Mesangial cell (primary cell): ENCODE measurements around the gene THOC3. TPM values are rescaled to one million over a fixed set of nuclear protein-coding genes. Genes with fewer than 3 reads are reported as not detected.

Source experiments
- total RNA-seq: library from RNA; depleted of rRNA; stranded (reverse); fragments of >200 nt; gene quantifications from 2 replicates; pipeline ENCODE4 v1.2.3, GENCODE V29; 2015

THOC3 gene, protein sequence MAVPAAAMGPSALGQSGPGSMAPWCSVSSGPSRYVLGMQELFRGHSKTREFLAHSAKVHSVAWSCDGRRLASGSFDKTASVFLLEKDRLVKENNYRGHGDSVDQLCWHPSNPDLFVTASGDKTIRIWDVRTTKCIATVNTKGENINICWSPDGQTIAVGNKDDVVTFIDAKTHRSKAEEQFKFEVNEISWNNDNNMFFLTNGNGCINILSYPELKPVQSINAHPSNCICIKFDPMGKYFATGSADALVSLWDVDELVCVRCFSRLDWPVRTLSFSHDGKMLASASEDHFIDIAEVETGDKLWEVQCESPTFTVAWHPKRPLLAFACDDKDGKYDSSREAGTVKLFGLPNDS
- total RNA-seq: 28.0 and 85.7 TPM in 2 replicates

DNA sequence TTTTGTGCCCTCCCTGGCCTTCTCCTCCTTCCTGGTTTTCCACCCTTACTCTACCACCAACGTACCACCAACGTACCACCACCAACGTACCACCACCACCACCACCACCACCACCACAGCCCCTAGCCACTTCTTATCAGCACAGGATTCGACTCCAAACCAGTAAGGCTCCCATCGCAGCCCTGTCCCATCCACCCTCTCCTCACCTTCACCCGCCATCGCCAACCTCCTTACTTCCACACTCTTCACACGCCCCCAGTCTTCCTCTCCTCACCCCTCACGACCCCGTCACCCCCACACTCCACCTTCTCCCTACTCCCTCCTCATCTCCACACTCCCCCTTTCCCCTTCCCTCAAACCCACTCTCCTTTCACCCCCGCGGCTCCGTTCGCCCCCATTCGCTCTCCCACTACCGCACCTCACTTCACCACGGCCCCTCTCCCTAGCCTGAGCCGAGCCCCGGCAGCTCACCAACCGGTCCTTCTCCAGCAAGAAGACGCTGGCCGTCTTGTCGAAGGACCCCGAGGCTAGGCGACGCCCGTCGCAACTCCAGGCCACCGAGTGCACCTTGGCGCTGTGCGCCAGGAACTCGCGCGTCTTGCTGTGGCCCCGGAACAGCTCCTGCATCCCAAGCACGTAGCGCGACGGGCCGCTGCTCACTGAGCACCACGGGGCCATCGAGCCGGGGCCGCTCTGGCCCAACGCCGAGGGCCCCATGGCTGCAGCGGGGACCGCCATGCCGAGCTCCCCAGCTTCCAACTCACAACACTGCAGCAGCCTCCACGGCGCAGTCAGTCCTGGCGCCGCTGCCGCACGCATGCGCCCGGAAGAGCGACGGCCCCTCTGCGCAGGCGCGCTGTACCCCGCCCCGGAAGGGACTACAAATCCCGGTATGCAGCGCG, at the start of gene THOC3:
Gene THOC3 (minus strand): TSS at position 845 of the 902 bp plus-strand sequence. CDS start 107 bp downstream, at position 738.

Other genes starting within 250 kb of the THOC3 start
- gene CPLX2, start 96.7 kb downstream of the THOC3 start, total RNA-seq: not detected in 2 replicates